T-helper 2 cell (primary cell): ENCODE results near the gene THAP4.
A peak's percentile ranks its signal among the peaks of the same experiment; 100 is the strongest.

Source experiments
- DNase-seq, 5 experiments: peaks; one replicate each; pipeline versions ENCODE4 v3.0.0 to v3.0.0-alpha.2; 2012 to 2022

The THAP4 gene

DNA sequence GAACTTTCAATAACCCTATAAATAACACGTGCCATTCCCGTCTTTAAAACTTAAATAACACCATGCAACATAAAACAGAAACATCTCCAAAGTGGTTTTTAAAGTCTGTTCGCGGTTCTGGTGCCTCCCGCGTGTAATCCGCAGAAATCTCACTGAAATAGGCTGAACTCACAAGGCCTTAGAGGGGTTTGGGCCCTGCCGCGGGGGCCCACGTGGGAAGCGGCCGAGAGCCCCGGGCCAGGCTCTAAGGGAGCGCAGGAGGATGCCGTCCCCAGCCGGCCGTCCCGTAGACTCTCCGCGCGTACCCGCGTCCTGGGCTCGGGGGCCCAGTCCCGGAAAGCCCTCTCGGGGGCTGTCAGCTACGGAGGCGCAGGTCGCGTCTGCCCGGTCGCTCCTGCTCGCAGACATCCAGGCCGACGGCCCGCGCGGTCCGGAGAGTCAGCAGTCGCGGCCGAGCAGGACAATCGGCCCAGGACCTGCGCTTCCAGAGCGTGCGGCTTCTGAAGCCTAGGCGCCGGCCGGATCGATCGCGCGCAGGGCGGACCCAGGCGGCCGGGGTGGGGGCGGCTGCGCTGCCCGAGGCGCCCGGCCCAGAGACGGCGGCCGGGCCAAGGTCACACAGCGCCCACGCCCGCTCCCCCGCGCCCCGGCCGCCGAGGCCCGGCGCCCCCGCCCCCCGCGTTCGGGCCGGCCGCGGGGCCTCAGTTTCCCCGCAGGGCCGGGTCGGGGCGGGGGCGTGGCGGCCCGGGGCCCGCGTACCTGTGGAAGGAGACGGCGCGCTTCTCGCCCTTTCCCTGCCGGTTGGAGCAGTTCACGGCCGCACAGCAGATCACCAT, 558 bp downstream of the THAP4 start:
- DNase-seq = peak in 4 of 5 experiments; percentile 7 to 41 (median 18)

DNA sequence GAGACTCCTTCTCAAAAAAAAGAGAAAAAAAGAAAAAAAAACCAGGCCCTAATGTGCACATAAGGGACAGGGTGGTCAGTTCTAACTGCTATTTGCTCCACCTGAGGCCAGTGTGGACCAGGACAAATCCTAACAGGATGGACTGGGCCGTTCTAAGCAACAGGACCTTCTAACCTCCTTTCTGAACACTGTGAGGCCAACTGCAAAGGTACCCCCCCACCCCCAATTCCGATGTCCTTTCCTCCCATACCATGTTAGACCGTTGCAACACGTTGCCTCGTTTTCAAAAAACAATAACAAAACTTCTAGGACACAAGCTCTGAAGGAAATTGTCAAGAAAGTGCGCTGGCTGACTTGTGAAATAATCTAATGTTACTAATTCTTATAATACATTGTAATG, 1.2 kb downstream of the THAP4 start:
- no peak for DNase-seq

DNA sequence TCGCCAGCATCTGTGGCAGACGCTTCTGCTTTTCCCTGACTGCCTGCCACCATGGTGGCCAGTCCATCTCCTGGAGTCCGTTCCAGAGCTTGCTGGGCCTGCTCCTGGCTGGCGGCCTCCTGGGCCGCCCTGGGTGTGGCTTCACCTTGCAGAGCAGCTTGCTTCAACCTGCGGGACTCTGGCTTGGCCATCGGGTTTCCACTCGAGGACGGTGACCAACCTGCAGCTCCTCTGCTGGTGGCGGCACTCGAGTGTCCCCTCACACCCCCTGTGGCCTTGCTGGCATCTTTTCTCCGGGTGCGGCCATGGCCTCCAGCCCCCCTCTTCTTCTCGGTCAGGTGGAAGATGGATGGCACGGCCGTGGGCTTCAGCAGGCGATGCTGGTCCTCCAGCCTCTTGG, 3.4 kb downstream of the THAP4 start:
- no peak for DNase-seq

DNA sequence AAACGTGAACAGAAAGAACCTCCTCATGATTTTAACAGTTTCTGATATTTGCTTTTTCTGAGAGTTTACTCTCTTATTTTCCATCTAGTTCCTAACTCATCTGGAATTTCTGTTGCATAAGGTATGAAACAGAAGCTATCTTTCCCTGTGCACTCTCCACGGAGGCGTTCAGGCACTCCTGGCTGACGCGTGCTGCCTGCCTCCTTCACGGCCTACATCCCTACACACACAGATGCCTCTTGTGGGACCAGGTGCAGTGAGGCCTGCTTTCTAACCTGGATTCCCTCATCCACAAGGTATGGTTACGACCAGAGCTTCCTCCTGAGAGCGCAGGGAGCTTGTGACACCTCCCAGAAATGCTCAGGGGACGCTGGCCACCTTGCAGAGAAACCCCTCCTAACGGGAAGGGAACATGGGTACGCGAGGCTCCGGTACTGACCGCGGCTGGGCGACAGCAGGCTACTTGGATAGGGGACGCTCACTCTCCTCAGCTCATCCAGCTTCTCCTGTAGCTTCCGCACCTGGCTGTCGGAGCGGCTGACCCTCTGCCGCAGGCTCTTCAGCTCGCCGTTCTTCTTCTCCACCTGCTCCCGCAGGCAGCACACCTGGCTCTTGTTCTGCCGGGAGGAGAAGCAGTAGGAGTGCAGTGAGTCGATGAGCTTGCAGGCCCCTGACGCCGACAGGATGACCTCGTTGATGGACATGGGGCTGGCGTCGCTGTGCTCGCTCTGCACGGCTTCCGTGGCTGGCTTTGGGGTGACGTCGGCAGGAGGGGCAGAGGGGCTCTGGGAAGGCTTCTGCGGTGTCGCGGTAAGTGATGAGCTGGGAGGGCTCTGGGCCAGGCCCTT, 4.3 kb downstream of the THAP4 start:
- DNase-seq = no peak

DNA sequence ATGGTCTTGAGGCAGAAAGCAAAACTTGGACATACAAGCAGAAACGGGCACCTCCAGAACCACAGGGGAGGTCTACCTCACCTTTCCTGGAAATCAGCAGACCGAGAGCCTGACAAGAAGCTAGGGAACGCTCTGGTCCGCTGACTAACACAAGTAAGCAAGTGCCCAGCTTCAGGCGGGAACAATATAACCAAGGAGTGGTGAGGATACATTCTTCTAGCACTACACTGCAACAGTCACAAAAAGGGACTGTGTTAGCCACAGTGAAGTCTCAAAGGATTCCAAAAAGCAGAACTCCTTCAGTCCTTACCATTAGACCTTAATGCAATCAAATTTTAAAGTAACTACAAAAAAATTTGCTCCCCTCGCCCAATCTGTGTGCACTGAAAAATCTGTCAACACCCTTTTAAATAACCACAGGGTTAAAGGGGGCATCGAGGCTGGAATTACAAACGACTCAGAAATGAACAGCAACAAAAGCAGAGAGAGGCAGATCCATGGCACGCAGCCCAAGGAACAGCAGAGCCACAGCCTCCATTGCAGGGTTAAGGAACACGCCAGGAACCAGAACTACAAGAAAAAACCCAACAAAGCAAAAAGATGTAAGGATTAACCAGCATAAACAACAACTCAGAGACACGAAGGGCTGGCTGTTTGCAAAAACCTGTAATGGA, 7.1 kb downstream of the THAP4 start:
- no peak for DNase-seq

DNA sequence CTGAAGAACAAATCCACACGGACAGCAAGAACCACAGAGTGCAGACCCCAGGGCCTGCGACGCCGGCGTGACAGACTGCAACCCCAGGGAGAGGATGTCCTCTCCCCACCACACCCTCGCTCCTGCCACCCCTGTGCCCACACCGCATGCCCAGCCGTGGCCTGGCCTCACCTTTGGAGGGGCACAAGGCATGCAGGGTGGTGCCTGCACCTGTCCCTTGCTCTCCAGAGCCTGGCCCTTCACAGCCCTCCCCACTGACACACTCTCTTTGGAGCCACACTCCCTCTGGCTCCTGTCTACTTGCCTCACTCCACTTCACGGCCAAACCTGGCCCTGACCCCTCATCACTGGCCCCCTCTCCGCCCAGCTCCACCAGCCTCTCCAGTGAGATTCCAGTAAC, 9.3 kb downstream of the THAP4 start:
- no peak for DNase-seq

DNA sequence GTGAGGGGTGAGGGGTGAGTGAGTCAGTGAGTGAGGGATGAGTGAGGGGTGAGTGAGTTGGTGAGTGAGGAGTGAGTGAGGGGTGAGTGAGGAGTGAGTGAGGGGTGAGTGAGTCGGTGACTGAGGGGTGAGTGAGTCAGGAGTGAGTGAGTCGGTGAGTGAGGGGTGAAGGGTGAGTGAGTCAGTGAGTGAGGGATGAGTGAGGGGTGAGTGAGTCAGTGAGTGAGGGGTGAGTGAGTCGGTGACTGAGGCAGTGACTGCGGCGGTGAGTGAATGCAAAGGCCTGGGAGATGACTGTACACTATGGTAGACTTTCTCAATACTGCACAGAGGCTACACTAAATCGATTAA, 16.6 kb downstream of the THAP4 start:
- DNase-seq = peak in 2 of 5 experiments; percentile 60 to 66

DNA sequence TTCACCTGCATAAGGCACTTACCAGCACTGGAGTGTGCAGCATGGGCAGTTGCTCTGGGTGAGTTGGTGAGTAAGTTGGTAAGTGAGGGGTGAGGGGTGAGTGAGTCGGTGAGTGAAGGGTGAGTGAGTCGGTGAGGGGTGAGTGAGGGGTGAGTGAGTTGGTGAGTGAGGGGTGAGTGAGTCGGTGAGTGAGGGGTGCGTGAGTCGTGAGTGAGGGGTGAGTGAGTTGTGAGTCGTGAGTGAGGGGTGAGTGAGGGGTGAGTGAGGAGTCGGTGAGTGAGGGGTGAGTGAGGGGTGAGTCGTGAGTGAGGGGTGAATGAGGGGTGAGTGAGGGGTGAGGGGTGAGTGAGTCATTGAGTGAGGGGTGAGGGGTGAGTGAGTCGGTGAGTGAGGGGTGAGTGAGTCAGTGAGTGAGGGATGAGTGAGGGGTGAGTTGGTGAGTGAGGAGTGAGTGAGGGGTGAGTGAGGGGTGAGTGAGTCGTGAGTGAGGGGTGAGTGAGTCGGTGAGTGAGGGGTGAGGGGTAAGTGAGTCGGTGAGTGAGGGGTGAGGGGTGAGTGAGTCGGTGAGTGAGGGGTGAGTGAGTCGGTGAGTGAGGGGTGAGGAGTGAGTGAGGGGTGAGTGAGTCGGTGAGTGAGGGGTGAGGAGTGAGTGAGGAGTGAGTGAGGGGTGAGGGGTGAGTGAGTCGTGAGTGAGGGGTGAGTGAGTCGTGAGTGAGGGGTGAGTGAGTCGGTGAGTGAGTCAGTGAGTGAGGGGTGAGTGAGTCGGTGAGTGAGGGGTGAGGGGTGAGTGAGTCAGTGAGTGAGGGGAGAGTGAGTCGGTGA, 17.1 kb downstream of the THAP4 start:
- no peak for DNase-seq

DNA sequence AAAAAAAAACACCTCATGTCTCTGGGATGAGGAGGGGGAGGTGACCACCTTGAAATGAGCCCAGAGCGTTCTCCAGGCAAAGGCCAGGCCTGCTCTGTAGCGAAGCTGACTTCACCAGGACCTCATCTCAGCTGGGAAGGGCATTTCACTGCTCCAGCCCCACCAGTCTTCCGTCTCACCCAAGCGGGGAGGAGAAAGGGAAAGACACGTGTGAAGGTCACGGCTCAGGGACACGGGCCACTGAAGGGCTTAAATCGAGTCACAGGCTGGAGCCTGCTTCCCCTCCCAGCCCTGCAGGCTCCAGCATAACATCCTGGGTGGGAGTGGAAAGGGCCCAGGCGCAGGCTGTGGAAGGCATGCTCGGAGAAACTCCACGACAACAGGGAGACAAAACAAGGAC, 18.1 kb downstream of the THAP4 start:
- DNase-seq = no peak

DNA sequence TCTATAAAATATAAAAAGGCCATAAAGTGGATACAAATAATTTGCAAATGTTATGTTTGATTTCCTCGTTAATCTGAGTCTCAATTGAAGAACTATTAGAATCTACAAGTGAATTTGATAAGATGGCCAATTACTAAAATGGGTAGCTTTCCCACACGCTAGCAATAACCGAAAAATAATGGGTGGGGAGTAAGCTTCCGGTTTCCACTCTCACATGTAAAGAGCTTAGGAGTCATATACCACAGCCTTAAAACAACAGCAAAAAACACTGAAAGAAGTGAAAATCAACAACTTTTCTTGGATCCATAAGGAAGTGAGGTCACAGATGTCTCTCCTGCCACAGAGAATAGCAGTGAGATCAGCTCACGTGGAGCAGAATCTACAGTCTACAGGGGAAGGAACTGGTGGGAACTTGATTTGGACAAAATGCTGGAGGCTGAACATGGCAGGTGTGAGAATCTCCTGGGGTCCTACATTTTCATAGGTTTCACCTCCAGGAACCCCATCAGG, 18.6 kb downstream of the THAP4 start:
- DNase-seq = peak in 1 of 5 experiments; percentile 53

DNA sequence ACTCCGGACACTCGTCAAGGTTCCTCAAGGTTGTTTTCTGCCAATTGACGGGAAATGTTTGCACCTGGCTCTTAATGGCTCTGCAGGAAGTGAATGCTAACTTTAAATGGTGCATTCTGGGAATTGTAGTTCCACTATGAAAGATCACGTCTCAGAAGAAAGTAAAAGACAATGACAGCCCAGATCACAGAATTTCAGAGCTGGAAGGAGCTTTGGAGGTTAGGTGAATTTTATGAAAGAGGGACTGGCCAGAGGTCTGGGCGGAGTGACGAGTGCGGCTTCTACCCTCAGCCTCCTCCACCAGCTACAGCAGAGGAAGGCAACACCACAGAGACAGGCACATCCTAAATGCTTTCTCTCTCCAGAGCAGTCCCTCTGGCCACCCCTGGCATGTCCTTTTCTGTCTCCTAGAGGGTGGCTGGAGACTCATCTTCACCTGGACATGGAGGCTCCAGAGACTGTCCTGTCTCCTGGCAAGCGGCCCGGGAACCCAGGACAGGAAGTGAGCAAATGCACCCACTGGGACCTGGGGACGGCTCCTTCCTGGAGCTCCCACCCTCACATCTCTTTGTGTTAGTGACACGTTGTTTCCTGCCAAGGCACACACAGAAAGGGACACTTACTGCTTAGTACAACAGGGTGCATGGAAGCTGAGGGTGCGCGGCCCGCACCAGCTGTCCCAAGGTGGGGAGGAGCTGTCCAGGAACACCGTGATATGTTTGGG, 19.4 kb downstream of the THAP4 start:
- DNase-seq = peak in 2 of 5 experiments; percentile 38 to 78

DNA sequence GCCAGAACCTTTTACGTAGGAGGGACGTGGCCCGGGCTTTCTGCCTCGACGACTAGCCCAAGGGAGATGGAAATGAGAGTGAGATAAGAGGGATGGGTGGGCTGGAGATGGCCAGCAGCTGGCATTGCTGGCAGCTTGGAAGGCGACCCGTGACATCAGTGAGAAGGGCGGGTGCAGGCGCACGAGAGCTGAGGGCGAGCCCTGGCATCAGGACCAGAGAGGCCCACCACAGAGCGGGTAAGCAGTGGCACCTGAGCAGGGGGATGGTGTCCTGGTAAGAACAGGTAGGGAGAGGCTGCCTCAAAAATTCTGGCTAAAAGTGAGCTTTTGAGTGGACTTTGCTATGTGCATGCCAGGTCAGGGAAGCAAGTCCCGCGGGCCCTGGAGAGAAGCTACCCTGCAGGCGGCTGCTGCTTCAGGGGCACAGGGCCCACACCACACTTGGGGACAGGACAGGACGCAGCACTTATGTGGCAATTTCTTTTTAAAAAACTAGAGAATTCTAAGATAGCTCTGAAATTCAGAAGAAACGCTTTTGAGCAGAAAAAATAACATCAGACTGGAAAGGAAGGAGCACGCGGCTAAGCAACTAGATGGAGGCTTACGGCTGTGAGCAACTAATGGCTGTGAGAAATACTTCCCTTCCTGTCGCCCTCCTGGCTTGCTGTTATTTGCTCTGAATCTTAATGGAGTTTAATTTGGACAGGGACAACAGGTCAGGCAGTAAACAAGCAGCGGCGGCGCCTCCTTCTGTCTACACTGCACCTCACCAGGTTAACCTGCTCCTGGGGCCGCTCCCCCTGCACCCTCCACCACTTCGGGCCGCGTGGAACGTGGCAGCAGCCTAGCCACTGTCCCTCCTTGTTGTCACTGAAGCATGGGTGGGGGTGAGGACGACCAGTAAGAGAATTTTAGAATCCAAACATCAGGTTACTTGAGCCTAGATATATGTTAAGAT, 20.5 kb downstream of the THAP4 start:
- DNase-seq = no peak

DNA sequence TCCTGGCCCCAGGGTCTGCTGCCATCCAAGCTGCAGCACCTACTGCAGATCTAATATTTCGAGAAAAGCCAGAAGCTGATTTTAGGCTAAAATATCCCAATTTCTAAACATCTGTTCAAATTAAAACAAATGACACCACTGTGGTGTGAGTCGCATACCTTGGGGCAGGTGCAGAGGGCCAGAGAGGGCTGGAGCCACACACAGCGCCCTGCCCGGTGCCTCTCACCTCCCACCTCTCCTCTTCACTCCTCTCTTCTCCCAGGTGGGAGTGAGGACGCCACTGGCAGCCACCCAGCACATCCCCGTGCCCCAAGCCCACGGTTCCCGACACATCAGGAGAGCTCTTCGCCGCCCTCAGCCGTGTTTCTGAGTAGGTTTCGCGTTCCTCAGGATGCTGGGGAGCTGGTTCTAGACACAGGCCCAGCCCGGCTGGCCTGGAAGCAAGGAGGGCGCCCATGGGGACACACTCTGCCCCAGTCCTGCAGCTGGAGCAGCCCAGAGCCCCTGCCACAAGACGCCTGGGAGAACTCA, 21.4 kb downstream of the THAP4 start:
- no peak for DNase-seq

DNA sequence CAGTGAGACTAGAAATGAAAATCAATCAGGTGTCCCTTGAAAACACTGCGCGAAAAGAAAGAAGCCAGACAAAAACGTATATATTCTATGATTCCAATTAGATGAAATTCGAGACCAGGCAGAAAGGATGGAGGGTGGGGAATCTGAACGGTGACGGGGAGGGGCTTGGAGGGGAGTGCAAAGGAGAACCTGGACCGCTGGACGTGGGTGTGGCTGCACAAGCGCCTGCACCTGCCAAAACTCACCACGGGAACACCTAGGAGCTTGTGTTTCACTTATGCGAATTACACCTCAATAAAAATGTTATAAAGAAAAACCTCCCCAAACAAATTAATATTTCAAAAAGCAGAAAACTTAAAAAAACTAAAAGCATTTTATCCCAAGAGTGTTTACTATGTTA, 21.9 kb downstream of the THAP4 start:
- no peak for DNase-seq

DNA sequence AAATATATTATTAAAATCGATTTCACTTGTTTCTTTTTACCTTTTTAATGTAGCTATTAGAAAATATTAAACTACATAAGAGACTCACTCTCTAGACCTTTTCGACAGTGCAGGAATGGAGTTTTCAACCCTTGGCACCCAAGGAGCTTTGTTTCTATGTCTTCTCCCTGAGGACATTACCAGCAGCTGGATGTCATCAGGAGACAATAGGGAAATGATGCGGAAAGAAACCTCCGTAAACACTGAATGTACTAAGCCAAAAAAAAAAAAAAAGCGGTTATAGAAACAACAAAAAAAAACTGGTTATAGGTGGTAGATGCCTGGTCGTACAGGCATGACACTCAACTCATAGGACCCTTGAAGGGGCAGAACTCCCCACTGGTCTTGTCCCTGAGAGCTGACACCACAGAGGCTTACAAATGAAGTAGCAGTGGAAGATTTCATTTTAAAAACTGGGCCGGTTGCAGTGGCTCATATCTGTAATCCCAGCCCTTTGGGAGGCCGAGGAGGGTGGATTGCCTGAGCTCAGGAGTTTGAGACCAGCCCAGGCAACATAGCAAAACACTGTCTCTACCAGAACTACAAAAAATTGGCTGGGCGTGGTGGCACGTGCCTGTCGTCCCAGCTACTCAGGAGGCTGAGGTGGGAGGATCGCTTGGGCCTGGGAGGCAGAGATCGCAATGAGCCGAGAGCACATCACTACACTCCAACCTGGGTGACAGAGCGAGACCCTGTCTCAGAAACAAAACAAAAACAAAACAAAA, 23.8 kb downstream of the THAP4 start:
- no peak for DNase-seq

DNA sequence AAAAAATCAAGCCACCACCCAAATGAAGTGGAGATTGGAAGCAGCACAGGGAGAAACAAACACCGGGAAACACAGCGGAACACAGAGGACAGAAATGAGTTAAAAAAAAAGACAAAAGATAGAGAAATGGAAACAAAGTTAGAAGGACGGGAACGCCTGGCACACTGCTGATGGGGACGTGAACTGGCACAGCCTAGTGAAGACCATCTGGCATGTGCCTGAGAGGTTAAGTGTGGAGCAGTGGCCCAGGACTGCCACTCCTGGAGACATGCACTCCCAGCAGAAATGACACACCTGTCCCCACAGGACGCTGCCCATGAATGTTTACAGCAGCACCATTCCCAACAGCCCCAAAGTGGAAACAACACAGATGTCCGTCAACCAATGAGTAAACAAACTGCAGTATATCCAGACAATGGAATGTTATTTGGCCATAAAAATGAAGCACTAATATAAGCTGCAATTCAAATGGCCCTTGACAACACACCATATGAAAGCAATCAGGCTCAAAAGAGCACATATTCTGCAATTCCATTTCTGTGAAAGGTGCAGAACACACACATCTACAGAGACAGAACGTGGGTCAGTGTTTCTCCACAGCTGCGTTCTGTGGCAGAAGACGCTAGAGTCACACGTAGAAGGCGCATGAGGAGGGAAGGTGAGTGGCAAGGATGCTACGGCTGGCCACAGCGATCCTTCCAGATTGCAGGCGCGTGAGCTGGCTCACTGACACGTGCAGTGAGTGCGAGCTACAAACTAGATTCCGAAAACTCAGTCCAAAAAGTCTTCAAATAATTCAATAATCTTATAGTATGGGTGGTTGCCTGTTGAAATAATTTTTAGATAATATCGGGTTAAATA, 24.6 kb downstream of the THAP4 start:
- no peak for DNase-seq

DNA sequence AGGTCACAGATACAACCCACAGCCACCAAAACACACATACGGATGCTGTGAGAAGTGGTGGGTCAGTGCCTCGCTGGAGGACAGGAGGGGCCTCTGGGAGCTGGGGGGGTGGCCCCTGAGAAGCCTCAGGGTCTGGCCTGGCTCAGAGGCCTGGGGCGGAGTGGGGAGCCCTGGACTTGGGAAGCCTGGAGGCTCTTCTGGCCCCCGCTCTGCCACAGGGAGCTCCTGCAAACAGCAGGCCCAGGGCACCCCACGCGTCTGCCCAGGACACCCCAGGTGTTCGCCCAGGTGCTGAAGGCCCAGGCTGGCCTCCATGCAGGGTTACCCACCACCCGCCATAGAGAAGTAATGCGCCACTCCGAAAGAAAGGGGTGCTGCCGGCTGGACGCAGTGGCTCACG, 25.9 kb downstream of the THAP4 start:
- DNase-seq = no peak
